A673 (cell line): Measurements from ENCODE around the gene INPP5A. TPM values are rescaled to one million over a fixed set of nuclear protein-coding genes. Genes with fewer than 3 reads are reported as not detected.

Experiments used
- BruUV-seq: library from RNA; stranded (reverse); fragments of 400-500 nt; replicated peaks from 2 replicates; lab custom pipeline; 2021; lab: Mats Ljungman, UMichigan
- CTCF ChIA-PET: fragments of 300-600 bp; sonication (Branson Sonifier 250); formaldehyde crosslinking; loops from one replicate; lab custom pipeline; 2022; ENCODE audit warnings: antibody characterized with exemption; lab: Charles Lee
- POLR2A ChIA-PET: fragments of 300-600 bp; sonication (Branson Sonifier 250); formaldehyde crosslinking; loops from one replicate; lab custom pipeline; 2022; ENCODE audit warnings: antibody characterized with exemption; ENCODE audit not compliant: low non-redundant PET; lab: Charles Lee
- DNase-seq: peaks from one replicate; pipeline ENCODE4 v3.0.0-alpha.2; 2015; ENCODE audit warnings: low spot score
- H3K27ac ChIP-seq: fragments of 200-600 bp; sonication (generic); 2 replicates; pipeline ENCODE4 v1.5.1; 2016; ENCODE audit warnings: mixed run types, low read depth, mild to moderate bottlenecking, mixed read lengths, antibody characterized with exemption, low read length; ENCODE audit not compliant: poor library complexity, severe bottlenecking
- H3K27me3 ChIP-seq: fragments of 200-600 bp; sonication (generic); replicated peaks from 2 replicates; pipeline ENCODE4 v1.6.1; 2017; ENCODE audit warnings: mixed run types, low read depth, mild to moderate bottlenecking, mixed read lengths, antibody characterized with exemption, low read length; ENCODE audit not compliant: insufficient read depth, poor library complexity
- H3K36me3 ChIP-seq: fragments of 200-600 bp; sonication (generic); 2 replicates; pipeline ENCODE4 v1.6.1; 2016; ENCODE audit warnings: mixed run types, mild to moderate bottlenecking, mixed read lengths, antibody characterized with exemption, low read length; ENCODE audit not compliant: insufficient read depth, poor library complexity, severe bottlenecking
- H3K4me1 ChIP-seq: fragments of 200-600 bp; sonication (generic); 2 replicates; pipeline ENCODE4 v1.6.1; 2017; ENCODE audit warnings: mixed run types, mild to moderate bottlenecking, mixed read lengths, antibody characterized with exemption, low read length; ENCODE audit not compliant: insufficient read depth, poor library complexity, severe bottlenecking
- H3K4me3 ChIP-seq: fragments of 200-600 bp; sonication (generic); 2 replicates; pipeline ENCODE4 v1.5.1; 2016; ENCODE audit warnings: low read depth, mixed run types, mild to moderate bottlenecking, mixed read lengths, low read length; ENCODE audit not compliant: poor library complexity, severe bottlenecking
- H3K9me3 ChIP-seq: fragments of 200-600 bp; sonication (generic); 2 replicates; pipeline ENCODE4 v1.6.1; 2016; ENCODE audit warnings: mixed run types, low read depth, mild to moderate bottlenecking, mixed read lengths, antibody characterized with exemption, low read length; ENCODE audit not compliant: poor library complexity, severe bottlenecking
- CTCF ChIP-seq: fragments of 300-800, 200-600 bp; sonication (generic); conservative IDR thresholded peaks from 2 replicates; pipeline ENCODE4 v1.5.1; 2017; ENCODE audit warnings: low read depth, mild to moderate bottlenecking, antibody characterized with exemption, low read length, moderate library complexity, mixed read lengths
- EZH2 ChIP-seq: fragments of 200-600 bp; sonication (generic); IDR thresholded peaks from 2 replicates; pipeline ENCODE4 v1.6.1; 2017; ENCODE audit warnings: borderline replicate concordance, low read depth, mild to moderate bottlenecking, mixed read lengths, antibody characterized with exemption, low read length; ENCODE audit not compliant: poor library complexity, severe bottlenecking
- intact Hi-C: fragments of 100-400 bp; cut with micrococcal nuclease; formaldehyde crosslinking; loops from one replicate; pipeline ENCODE4 v1.10.0; 2022; ENCODE audit not compliant: unreplicated experiment
- total RNA-seq: library from RNA; stranded (reverse); gene quantifications from 2 replicates; pipeline ENCODE4 v1.2.3, GENCODE V29; 2021

INPP5A gene
- total RNA-seq, 1 experiment from 2014 or later: 21.8 TPM

- DNase-seq: no peak
- H3K36me3 ChIP-seq: no peaks in the 10 kb centered on the region
- no peaks in the 10 kb centered on the region for H3K9me3 ChIP-seq
- no TSS peak for BruUV-seq
- intact Hi-C loops: no loop called here
- ChIA-PET CTCF (no interaction called here), POLR2A (interaction anchor here (0.7 kb wide), 1 partner anchor 26 kb away, joined by 5 read pairs; no protein-coding TSS in a partner anchor)
- no peaks in the 10 kb centered on the region for H3K27me3 ChIP-seq
- no peak for TF ChIP-seq EZH2
- no peak for TF ChIP-seq CTCF
- no peak overlapping the region for H3K27ac ChIP-seq
- H3K4me3 ChIP-seq: no peak overlapping the region
- H3K4me1 ChIP-seq: no peaks in the 10 kb centered on the region
Observed at GRCh38 chr10:132776821-132777220, 239.2 kb downstream of the INPP5A start.

- no peaks in the 10 kb centered on the region for H3K36me3 ChIP-seq
- ChIA-PET POLR2A (no interaction called here), CTCF (no interaction called here)
- no TSS peak for BruUV-seq
- intact Hi-C loops: no loop called here
- no peaks in the 10 kb centered on the region for H3K27me3 ChIP-seq
- DNase-seq: no peak
- no peak overlapping the region for H3K27ac ChIP-seq
- TF ChIP-seq EZH2: no peak
- no peak for TF ChIP-seq CTCF
- H3K4me3 ChIP-seq: no peak overlapping the region
- H3K9me3 ChIP-seq: no peaks in the 10 kb centered on the region
- no peaks in the 10 kb centered on the region for H3K4me1 ChIP-seq
Observed at GRCh38 chr10:132777441-132777840, 239.9 kb downstream of the INPP5A start.

GRCh38 chr10:132779549-132780294 lies 242.1 kb downstream of the INPP5A start:
- DNase-seq: no peak
- Histone ChIP-seq H3K27me3 (peaks cover 20% of the 10 kb centered on the region), H3K4me1 (no peaks in the 10 kb centered on the region), H3K27ac (no peak overlapping the region), H3K9me3 (no peaks in the 10 kb centered on the region), H3K4me3 (no peak overlapping the region), H3K36me3 (no peaks in the 10 kb centered on the region)
- CTCF ChIA-PET: no interaction called here
- TF ChIP-seq EZH2 (no peak), CTCF (no peak)
- POLR2A ChIA-PET: no interaction called here
- no TSS peak for BruUV-seq
- intact Hi-C loops: no loop called here
